HG03565 (cell line): ENCODE measurements around the gene BHLHE40.

Experiments
- ATAC-seq: cut with Tn5 transposase; IDR thresholded peaks from one replicate; pipeline ENCODE4 v1.9.1; 2021; ENCODE audit warnings: mild to moderate bottlenecking, moderate library complexity; ENCODE audit not compliant: unreplicated experiment

The BHLHE40 gene

GRCh38 chr3:4979428-4980228 lies at the start of gene BHLHE40:
TSS of gene BHLHE40 (plus strand) at chr3:4979437. CDS start at chr3:4979719, 282 bp downstream.
- ATAC-seq, result peak; percentile 0

- ATAC-seq, result no peak
Observed at GRCh38 chr3:4930501-4930900, 48.7 kb upstream of the BHLHE40 start.

- no peak for ATAC-seq
Observed at GRCh38 chr3:4934050-4934449, 45.2 kb upstream of the BHLHE40 start.

GRCh38 chr3:4935347-4935746 lies 43.9 kb upstream of the BHLHE40 start:
- peak; percentile 54 for ATAC-seq

- ATAC-seq, result no peak
Observed at GRCh38 chr3:4936982-4937614, 42.1 kb upstream of the BHLHE40 start.

GRCh38 chr3:4938281-4938982 lies 40.8 kb upstream of the BHLHE40 start:
- no peak for ATAC-seq

- ATAC-seq, result no peak
Observed at GRCh38 chr3:4939276-4939675, 40.0 kb upstream of the BHLHE40 start.

- no peak for ATAC-seq
Observed at GRCh38 chr3:4940985-4941384, 38.3 kb upstream of the BHLHE40 start.

- no peak for ATAC-seq
Observed at GRCh38 chr3:4943549-4943948, 35.7 kb upstream of the BHLHE40 start.

GRCh38 chr3:4945324-4945723 lies 33.9 kb upstream of the BHLHE40 start:
- ATAC-seq, result no peak

GRCh38 chr3:4947028-4947427 lies 32.2 kb upstream of the BHLHE40 start:
- ATAC-seq, result no peak

GRCh38 chr3:4948395-4948794 lies 30.8 kb upstream of the BHLHE40 start:
- no peak for ATAC-seq

- ATAC-seq, result no peak
Observed at GRCh38 chr3:4949004-4949403, 30.2 kb upstream of the BHLHE40 start.

- ATAC-seq, result no peak
Observed at GRCh38 chr3:4949659-4950058, 29.6 kb upstream of the BHLHE40 start.

- ATAC-seq, result no peak
Observed at GRCh38 chr3:4950351-4950784, 28.9 kb upstream of the BHLHE40 start.

- ATAC-seq, result no peak
Observed at GRCh38 chr3:4950948-4951347, 28.3 kb upstream of the BHLHE40 start.

- no peak for ATAC-seq
Observed at GRCh38 chr3:4953119-4953518, 26.1 kb upstream of the BHLHE40 start.

- no peak for ATAC-seq
Observed at GRCh38 chr3:4954256-4955000, 24.8 kb upstream of the BHLHE40 start.

- no peak for ATAC-seq
Observed at GRCh38 chr3:4956099-4956498, 23.1 kb upstream of the BHLHE40 start.

- no peak for ATAC-seq
Observed at GRCh38 chr3:4956738-4957137, 22.5 kb upstream of the BHLHE40 start.

- no peak for ATAC-seq
Observed at GRCh38 chr3:4957978-4958377, 21.3 kb upstream of the BHLHE40 start.
